Bronchial epithelial cell (primary cell): ENCODE results near the gene GABRR3. TPM values are rescaled to one million over a fixed set of nuclear protein-coding genes. Genes with fewer than 3 reads are reported as not detected.

Experiments used
- DNase-seq: peaks from one replicate; pipeline ENCODE4 v3.0.0-alpha.2; 2010; ENCODE audit warnings: low read depth
- FAIRE-seq: peaks from 2 replicates; lab custom pipeline; 2011; peaks lifted over from hg19 to GRCh38; lab: Jason Lieb, UNC
- H3K27me3 ChIP-seq: 2 replicates; pipeline ENCODE4 v1.5.1; 2011; ENCODE audit warnings: low read length; ENCODE audit not compliant: control insufficient read depth, insufficient read depth
- H3K36me3 ChIP-seq: 2 replicates; pipeline ENCODE4 v1.5.1; 2011; ENCODE audit warnings: low read length; ENCODE audit not compliant: control insufficient read depth, insufficient read depth
- H3K4me3 ChIP-seq: 2 replicates; pipeline ENCODE4 v1.5.1; 2011; ENCODE audit warnings: mild to moderate bottlenecking, low read depth, low read length, control low read depth
- total RNA-seq: library from RNA; depleted of rRNA; stranded (reverse); fragments of >200 nt; gene quantifications from 2 replicates; pipeline ENCODE4 v1.2.1, GENCODE V29; 2014
- TF ChIP-seq, protein P1 (sequence below): IDR thresholded peaks from 2 replicates; pipeline ENCODE4 v1.5.1; 2011; ENCODE audit warnings: mild to moderate bottlenecking, moderate library complexity, low read length, control low read depth, inconsistent platforms; ENCODE audit not compliant: insufficient read depth, severe bottlenecking

The GABRR3 gene
- total RNA-seq, 1 donor from 2014 or later, result not detected

DNA sequence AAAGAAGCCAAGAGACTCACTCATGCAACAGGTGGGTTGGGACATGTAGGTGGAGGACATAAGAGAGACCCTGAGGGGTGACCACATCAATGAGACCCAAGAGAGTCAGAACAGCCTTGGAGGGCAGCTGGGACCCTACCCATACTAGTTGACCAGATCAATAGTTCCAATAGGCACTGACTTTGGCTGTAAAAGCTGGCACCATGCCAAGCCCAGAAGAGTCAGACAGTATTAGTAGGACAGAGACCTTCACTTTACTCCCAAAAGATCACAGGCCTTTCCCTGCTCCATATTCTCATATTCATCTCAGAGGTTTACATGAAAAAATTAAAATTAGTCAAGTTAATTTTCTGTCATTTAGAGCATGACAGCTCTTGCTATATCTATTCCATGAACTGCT lies 20.9 kb upstream of the GABRR3 start:
- H3K4me3 ChIP-seq, result no peak overlapping the region
- FAIRE-seq (no peak), DNase-seq (no peak)
- TF ChIP-seq, protein P1, sequence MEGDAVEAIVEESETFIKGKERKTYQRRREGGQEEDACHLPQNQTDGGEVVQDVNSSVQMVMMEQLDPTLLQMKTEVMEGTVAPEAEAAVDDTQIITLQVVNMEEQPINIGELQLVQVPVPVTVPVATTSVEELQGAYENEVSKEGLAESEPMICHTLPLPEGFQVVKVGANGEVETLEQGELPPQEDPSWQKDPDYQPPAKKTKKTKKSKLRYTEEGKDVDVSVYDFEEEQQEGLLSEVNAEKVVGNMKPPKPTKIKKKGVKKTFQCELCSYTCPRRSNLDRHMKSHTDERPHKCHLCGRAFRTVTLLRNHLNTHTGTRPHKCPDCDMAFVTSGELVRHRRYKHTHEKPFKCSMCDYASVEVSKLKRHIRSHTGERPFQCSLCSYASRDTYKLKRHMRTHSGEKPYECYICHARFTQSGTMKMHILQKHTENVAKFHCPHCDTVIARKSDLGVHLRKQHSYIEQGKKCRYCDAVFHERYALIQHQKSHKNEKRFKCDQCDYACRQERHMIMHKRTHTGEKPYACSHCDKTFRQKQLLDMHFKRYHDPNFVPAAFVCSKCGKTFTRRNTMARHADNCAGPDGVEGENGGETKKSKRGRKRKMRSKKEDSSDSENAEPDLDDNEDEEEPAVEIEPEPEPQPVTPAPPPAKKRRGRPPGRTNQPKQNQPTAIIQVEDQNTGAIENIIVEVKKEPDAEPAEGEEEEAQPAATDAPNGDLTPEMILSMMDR, result no peak
- no peaks in the 10 kb centered on the region for H3K36me3 ChIP-seq
- no peaks in the 10 kb centered on the region for H3K27me3 ChIP-seq

DNA sequence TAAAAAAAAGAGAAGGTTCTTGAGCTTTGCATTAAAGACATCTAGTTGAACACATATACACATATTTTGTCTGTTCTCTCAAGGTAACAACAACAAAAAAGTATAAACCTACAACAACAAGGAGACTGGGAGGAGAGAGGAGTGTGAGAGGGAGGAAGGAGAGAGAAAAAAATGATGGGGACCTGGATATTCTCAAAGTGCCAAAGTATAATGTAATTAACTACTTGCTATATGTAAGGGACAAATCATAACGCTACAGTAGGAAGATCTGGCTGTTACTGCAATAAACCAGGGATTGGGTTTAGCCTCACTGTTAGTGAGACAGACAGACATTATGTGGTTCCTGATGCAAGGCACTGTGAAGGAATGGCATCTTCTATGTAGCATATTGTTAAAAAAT lies 14.2 kb upstream of the GABRR3 start:
- FAIRE-seq (no peak), DNase-seq (no peak)
- Histone ChIP-seq H3K36me3 (no peaks in the 10 kb centered on the region), H3K27me3 (no peaks in the 10 kb centered on the region), H3K4me3 (no peak overlapping the region)
- TF ChIP-seq, protein P1, result no peak

DNA sequence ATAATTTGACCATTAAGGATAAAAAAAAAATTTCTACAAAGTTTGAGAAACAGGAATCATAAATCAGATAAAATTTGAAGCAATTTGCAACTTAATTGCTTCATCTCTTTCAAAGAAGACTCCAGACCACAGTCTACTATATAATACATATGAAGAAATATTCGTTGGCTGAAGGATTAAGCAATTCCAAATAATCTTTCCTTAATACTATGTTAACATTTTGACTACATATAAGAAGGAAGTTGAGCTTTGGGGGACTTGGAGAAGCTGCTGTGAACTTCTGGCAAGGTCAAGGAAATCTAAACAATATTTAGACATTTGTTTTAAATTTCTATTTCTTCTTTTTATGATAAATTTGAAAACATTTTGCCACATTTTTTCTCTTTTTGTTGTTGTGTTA lies 13.5 kb upstream of the GABRR3 start:
- Histone ChIP-seq H3K27me3 (no peaks in the 10 kb centered on the region), H3K36me3 (no peaks in the 10 kb centered on the region), H3K4me3 (no peak overlapping the region)
- TF ChIP-seq, protein P1, result no peak
- FAIRE-seq (no peak), DNase-seq (no peak)

DNA sequence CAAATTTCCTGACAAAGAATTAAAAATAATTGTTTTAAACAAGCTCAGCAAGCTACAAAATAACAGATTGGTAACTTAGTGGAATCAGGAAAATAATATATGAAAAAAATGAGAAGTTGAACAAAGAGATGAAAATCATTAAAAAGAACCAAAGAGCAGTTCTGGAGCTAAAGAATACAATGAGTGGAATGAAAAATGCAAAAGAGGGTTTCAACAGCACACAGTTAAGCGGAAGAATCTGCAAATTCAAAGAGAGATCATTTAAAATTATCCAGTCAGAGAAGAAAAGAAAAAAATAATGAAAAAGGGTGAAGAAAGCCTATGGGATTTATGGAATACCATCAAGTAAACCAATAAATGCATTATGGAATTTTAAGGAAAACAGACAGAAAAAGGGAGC lies 6.2 kb upstream of the GABRR3 start:
- Histone ChIP-seq H3K4me3 (no peak overlapping the region), H3K36me3 (no peaks in the 10 kb centered on the region), H3K27me3 (no peaks in the 10 kb centered on the region)
- DNase-seq, result no peak
- no peak for FAIRE-seq
- TF ChIP-seq, protein P1, result no peak

DNA sequence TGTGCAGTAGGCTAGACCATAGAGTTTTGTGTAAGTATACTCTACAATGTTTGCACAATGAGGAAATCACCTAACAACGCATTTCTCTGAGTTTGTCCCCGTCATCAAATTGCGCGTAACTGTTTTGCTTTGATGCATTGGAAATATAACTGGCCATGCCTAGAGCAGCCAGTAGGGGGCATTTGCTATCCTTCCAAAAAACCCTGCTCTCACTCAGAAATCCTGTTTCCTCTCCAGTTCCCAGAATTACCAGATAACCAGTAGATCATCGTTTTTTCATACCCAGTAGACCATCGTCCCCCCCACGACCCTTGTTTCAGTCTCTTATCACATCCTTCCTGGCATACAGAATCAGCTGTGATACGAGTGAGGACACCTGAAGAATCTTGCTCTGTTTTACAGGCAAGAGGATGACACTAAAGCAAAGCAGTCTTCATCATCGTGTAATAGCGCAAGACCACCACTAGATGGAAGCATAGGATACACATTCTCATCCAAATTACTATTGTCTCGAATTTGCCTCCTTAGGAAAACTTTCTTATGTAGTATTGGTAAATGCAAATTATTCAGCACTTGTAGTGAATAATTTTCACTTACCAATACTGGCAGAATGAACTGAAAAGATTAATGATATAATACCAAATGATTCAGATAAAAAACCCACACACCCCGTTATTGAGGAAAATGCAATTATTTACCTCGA lies 4.4 kb upstream of the GABRR3 start:
- Histone ChIP-seq H3K27me3 (no peaks in the 10 kb centered on the region), H3K36me3 (no peaks in the 10 kb centered on the region), H3K4me3 (peak overlapping the region; percentile 25)
- FAIRE-seq (no peak), DNase-seq (peak; percentile 84)
- TF ChIP-seq, protein P1, result peak; percentile 81

DNA sequence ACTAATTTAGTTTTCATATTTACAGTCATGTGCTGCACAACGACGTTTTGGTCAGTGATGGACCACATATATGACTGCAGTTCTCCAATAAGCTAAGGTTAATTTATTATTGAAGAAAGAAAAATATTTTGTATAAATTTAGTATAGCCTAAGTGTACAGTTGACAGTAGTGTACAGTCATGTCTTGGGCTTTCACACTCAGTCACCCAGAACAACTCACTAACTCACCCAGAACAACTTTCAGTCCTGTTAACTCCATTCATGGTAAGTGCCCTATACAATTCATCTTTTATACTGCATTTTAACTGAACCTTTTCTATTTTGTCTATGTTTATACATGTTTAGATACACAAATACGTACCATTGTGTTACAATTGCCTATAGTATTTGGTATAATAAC lies 3.8 kb upstream of the GABRR3 start:
- Histone ChIP-seq H3K4me3 (no peak overlapping the region), H3K27me3 (no peaks in the 10 kb centered on the region), H3K36me3 (no peaks in the 10 kb centered on the region)
- FAIRE-seq (no peak), DNase-seq (no peak)
- TF ChIP-seq, protein P1, result no peak
